NCI-H82 treated with DMSO at 0.1 percent for 48 hours (cell line): Measurements from ENCODE around the gene NEDD9.
A peak's percentile ranks its signal among the peaks of the same experiment; 100 is the strongest.

ENCODE experiments used
- DNase-seq: peaks from one replicate; lab custom pipeline; 2025; ENCODE audit not compliant: unreplicated experiment; lab: John Stamatoyannopoulos, UW

NEDD9 gene

GRCh38 chr6:11218538-11219399 lies 13.7 kb downstream of the NEDD9 start:
- no peak for DNase-seq

- no peak for DNase-seq
Observed at GRCh38 chr6:11218102-11218442, 14.4 kb downstream of the NEDD9 start.

- no peak for DNase-seq
Observed at GRCh38 chr6:11217360-11218101, 14.9 kb downstream of the NEDD9 start.

- DNase-seq, result no peak
Observed at GRCh38 chr6:11215773-11216172, 16.7 kb downstream of the NEDD9 start.

- DNase-seq, result no peak
Observed at GRCh38 chr6:11214901-11215300, 17.6 kb downstream of the NEDD9 start.

GRCh38 chr6:11214084-11214833 lies 18.2 kb downstream of the NEDD9 start:
- no peak for DNase-seq

GRCh38 chr6:11213422-11214021 lies 18.9 kb downstream of the NEDD9 start:
- DNase-seq, result no peak

- DNase-seq, result no peak
Observed at GRCh38 chr6:11212664-11213063, 19.8 kb downstream of the NEDD9 start.

- no peak for DNase-seq
Observed at GRCh38 chr6:11211254-11211653, 21.2 kb downstream of the NEDD9 start.

- peak; percentile 45 for DNase-seq
Observed at GRCh38 chr6:11210386-11211138, 21.9 kb downstream of the NEDD9 start.

- no peak for DNase-seq
Observed at GRCh38 chr6:11209906-11210305, 22.6 kb downstream of the NEDD9 start.

GRCh38 chr6:11209369-11209768 lies 23.1 kb downstream of the NEDD9 start:
- no peak for DNase-seq

- no peak for DNase-seq
Observed at GRCh38 chr6:11208854-11209253, 23.6 kb downstream of the NEDD9 start.

- no peak for DNase-seq
Observed at GRCh38 chr6:11208267-11208666, 24.2 kb downstream of the NEDD9 start.

- DNase-seq, result no peak
Observed at GRCh38 chr6:11207199-11207968, 25.1 kb downstream of the NEDD9 start.

GRCh38 chr6:11206576-11206975 lies 25.9 kb downstream of the NEDD9 start:
- DNase-seq, result no peak

- DNase-seq, result no peak
Observed at GRCh38 chr6:11204794-11205366, 27.6 kb downstream of the NEDD9 start.

GRCh38 chr6:11204005-11204399 lies 28.5 kb downstream of the NEDD9 start:
- DNase-seq, result no peak

- no peak for DNase-seq
Observed at GRCh38 chr6:11203306-11204004, 29.0 kb downstream of the NEDD9 start.
